ENCODE measurements around the gene TEKT5.
"Not testable (repeated sequence)": the region's sequence is repeated elsewhere in the genome, so short reads cannot be mapped to it uniquely, and the experiment has no call there.

Gene TEKT5

GRCh38 chr16:10649098-10649497 is 45.6 kb downstream of the TEKT5 start:
- not testable (repeated sequence) for ATAC-seq (replicated peaks; ENCODE audit: extremely low read depth, poor library complexity, severe bottlenecking); H3K27ac Mint-ChIP-seq (ENCODE audit: low read depth); H3K9me3 Mint-ChIP-seq; H3K36me3 Mint-ChIP-seq (ENCODE audit: insufficient read depth); H3K27me3 Mint-ChIP-seq; H3K4me1 Mint-ChIP-seq; H3K4me3 Mint-ChIP-seq; DNase-seq (ENCODE audit: low spot score in 2 of 2)

- H3K9me3 Mint-ChIP-seq, result no peaks in the 10 kb centered on the region
- no peak for DNase-seq (ENCODE audit: low spot score in 2 of 2)
- no peak for ATAC-seq (replicated peaks; ENCODE audit: extremely low read depth, poor library complexity, severe bottlenecking)
- H3K27me3 Mint-ChIP-seq, result peaks cover 9% of the 10 kb centered on the region
- H3K4me1 Mint-ChIP-seq, result no peaks in the 10 kb centered on the region
- no peak overlapping the region for H3K27ac Mint-ChIP-seq (ENCODE audit: low read depth)
- no peak overlapping the region for H3K4me3 Mint-ChIP-seq
- H3K36me3 Mint-ChIP-seq (ENCODE audit: insufficient read depth), result peaks cover 1% of the 10 kb centered on the region
Observed at GRCh38 chr16:10647721-10648296, 46.9 kb downstream of the TEKT5 start.

GRCh38 chr16:10647264-10647720 is 47.4 kb downstream of the TEKT5 start:
- Mint-ChIP-seq H3K4me3 (no peak overlapping the region), H3K36me3 (ENCODE audit: insufficient read depth) (peaks cover 1% of the 10 kb centered on the region), H3K27me3 (peaks cover 14% of the 10 kb centered on the region), H3K4me1 (no peaks in the 10 kb centered on the region), H3K27ac (ENCODE audit: low read depth) (no peak overlapping the region), H3K9me3 (no peaks in the 10 kb centered on the region)
- no peak for DNase-seq (ENCODE audit: low spot score in 2 of 2)
- no peak for ATAC-seq (replicated peaks; ENCODE audit: extremely low read depth, poor library complexity, severe bottlenecking)

DNA sequence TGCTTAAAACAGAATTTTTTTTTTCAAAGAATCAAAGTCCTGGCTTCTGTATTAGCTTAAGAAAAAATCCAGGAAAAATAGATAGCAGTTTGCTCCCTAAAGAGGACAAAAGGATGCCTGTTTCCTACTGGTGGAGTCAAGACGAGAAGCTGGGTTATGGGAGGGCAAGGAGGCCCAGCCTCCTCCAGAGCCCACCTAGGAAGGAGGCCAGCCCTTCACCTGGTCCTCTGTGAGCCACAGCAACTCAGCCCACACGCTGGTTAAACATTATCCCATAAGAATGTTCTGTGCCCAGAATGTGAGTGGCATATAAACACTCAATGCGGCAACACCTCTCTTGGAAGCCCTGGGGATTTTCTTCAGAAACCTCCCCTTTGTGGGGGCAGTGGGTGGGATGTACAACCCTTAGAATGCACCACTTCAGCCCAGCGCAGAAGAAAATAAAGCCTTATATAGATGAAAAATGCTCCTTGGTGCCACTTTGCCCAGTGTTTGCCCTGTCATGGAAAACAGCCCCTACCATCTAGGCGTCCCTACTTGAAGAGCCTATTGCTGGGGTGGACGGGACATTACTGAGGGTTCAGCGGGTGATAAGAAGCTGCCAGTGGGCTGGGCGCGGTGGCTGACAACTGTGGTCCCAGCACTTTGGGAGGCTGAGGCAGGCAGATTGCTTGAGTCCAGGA is 48.0 kb downstream of the TEKT5 start:
- no peak for DNase-seq (ENCODE audit: low spot score in 2 of 2)
- no peaks in the 10 kb centered on the region for H3K4me1 Mint-ChIP-seq
- H3K27ac Mint-ChIP-seq (ENCODE audit: low read depth), result no peak overlapping the region
- no peaks in the 10 kb centered on the region for H3K9me3 Mint-ChIP-seq
- H3K4me3 Mint-ChIP-seq, result no peak overlapping the region
- peaks cover 1% of the 10 kb centered on the region for H3K36me3 Mint-ChIP-seq (ENCODE audit: insufficient read depth)
- peaks cover 20% of the 10 kb centered on the region for H3K27me3 Mint-ChIP-seq
- no peak for ATAC-seq (replicated peaks; ENCODE audit: extremely low read depth, poor library complexity, severe bottlenecking)

- ATAC-seq (replicated peaks; ENCODE audit: extremely low read depth, poor library complexity, severe bottlenecking) (no peak), DNase-seq (ENCODE audit: low spot score in 2 of 2) (no peak)
- H3K27me3 Mint-ChIP-seq, result peaks cover 22% of the 10 kb centered on the region
Observed at GRCh38 chr16:10646228-10646580, 48.5 kb downstream of the TEKT5 start.

DNA sequence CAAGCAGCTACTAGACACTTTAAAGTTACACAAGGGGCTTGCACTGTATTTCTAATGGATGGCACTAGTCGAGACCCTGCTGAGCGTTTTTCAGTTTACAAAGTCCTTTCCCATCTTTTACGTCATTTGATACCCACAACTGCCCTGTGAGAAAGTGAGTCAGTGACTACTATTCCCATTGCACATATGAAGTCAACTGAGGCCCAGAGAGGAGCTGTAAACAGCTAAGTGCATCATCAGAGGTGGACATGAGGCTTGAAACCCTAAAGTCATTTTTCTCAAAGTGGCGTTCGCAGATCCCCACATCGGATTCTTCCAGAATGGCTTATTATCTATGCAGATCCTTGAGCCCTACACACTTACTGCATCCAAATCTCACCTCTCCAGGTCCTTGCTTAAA is 50.6 kb downstream of the TEKT5 start:
- Mint-ChIP-seq H3K4me1 (no peaks in the 10 kb centered on the region), H3K36me3 (ENCODE audit: insufficient read depth) (peaks cover 1% of the 10 kb centered on the region), H3K27me3 (peaks cover 22% of the 10 kb centered on the region), H3K9me3 (no peaks in the 10 kb centered on the region), H3K27ac (ENCODE audit: low read depth) (no peak overlapping the region), H3K4me3 (no peak overlapping the region)
- DNase-seq (ENCODE audit: low spot score in 2 of 2) (no peak), ATAC-seq (replicated peaks; ENCODE audit: extremely low read depth, poor library complexity, severe bottlenecking) (no peak)

More at GRCh38 chr16:10646228-10646580, 48.5 kb downstream of the TEKT5 start:
- Mint-ChIP-seq H3K27ac (ENCODE audit: low read depth) (no peak overlapping the region), H3K4me1 (no peaks in the 10 kb centered on the region), H3K4me3 (no peak overlapping the region), H3K36me3 (ENCODE audit: insufficient read depth) (peaks cover 1% of the 10 kb centered on the region), H3K9me3 (no peaks in the 10 kb centered on the region)

GRCh38 chr16:10642964-10643363 is 51.8 kb downstream of the TEKT5 start:
- no peak overlapping the region for H3K4me3 Mint-ChIP-seq

DNA sequence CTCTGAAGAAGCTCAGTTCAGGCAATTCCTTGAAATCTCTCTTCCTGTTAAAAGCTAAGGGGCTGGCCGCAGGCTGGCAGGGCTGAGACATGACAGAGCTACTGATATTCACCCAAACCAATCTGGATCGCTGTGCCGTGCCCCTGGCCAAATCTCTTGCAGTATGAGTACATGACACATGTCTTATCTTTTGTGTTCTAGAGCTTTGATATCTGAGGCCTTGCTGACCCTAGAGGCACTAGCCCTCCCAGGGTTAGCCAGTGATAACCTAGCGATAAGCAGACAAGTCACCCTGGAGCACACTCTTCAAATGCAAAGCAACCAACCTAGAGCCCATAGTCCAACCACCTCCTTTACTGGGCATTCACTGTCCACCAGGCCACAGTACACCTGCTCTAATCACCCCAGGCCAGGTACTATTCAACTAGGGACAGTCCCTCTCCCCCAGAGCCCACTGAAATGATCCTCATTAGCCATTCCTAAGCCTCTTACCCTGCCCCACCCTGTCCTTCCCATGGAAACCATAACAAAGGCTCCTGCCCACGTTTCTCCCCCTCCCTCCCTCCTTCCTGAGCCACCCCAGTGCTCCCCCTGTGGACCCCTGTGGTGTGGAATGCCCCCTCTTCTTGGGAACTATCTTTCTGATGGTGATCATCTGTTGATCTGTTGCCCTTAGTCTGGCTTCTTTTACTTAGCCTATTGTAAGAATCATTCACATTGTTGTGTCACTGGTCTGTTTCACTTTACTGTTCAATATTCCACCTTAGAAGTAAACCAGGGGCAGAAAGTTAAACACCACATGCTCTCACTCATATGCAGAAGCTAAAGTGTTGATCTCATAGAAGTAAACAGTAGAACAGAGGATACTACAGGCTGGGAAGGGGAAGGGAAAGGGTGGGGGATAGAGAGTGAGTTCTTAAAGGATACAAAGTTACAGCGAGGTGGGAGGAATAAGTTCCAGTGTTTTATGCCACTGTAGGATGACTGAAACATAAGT is 52.5 kb downstream of the TEKT5 start:
- Mint-ChIP-seq H3K4me3 (no peak overlapping the region), H3K27ac (ENCODE audit: low read depth) (no peak overlapping the region), H3K36me3 (ENCODE audit: insufficient read depth) (peaks cover 1% of the 10 kb centered on the region), H3K4me1 (no peaks in the 10 kb centered on the region), H3K9me3 (no peaks in the 10 kb centered on the region), H3K27me3 (peaks cover 34% of the 10 kb centered on the region)
- DNase-seq (ENCODE audit: low spot score in 2 of 2) (no peak), ATAC-seq (replicated peaks; ENCODE audit: extremely low read depth, poor library complexity, severe bottlenecking) (no peak)

More at GRCh38 chr16:10642964-10643363, 51.8 kb downstream of the TEKT5 start:
- Mint-ChIP-seq H3K4me1 (no peaks in the 10 kb centered on the region), H3K36me3 (ENCODE audit: insufficient read depth) (peaks cover 1% of the 10 kb centered on the region), H3K27ac (ENCODE audit: low read depth) (no peak overlapping the region), H3K9me3 (no peaks in the 10 kb centered on the region), H3K27me3 (peaks cover 29% of the 10 kb centered on the region)
- no peak for DNase-seq (ENCODE audit: low spot score in 2 of 2)
- ATAC-seq (replicated peaks; ENCODE audit: extremely low read depth, poor library complexity, severe bottlenecking), result no peak

DNA sequence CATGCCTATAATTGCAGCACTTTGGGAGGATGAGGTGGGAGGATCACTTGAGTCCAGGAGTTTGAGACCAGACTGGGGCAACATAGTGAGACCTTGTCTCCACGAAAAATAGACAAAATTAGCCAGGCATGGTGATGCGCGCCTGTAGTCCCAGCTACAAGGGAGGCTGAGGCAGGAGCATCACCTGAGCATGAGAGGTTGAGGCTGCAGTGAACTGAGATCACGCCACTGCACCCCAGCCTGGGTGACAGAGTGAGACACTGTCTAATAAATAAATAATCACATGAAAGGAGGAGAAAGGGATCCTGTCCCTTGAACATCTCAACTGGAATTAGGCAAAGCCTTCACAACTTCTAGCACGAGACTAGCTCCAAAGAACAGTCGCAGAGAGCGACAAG is 53.2 kb downstream of the TEKT5 start:
- no peak overlapping the region for H3K4me3 Mint-ChIP-seq
- H3K27ac Mint-ChIP-seq (ENCODE audit: low read depth), result no peak overlapping the region
- ATAC-seq (replicated peaks; ENCODE audit: extremely low read depth, poor library complexity, severe bottlenecking) (no peak), DNase-seq (ENCODE audit: low spot score in 2 of 2) (no peak)
- peaks cover 34% of the 10 kb centered on the region for H3K27me3 Mint-ChIP-seq
- H3K4me1 Mint-ChIP-seq, result no peaks in the 10 kb centered on the region
- H3K36me3 Mint-ChIP-seq (ENCODE audit: insufficient read depth), result peaks cover 1% of the 10 kb centered on the region
- H3K9me3 Mint-ChIP-seq, result no peaks in the 10 kb centered on the region

DNA sequence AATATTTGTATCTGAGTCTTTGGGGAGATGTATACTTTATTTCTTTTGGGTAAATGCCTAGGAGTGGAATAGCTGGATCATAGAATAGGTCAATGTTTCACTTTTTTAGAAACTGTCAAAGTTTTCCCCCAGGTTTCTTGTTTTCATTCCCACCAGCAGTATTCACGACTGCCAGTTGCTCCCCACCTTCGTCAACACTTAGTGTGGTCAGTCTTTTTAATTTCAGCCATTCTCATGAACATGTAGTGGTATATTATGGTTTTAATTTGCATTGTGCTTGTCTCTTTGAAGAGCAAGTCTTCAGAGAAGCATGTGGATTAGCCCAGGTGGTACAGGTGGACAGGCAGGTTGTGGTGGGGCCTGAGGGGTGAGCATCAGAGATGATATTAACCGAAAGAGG is 53.8 kb downstream of the TEKT5 start:
- Mint-ChIP-seq H3K27ac (ENCODE audit: low read depth) (no peak overlapping the region), H3K9me3 (no peaks in the 10 kb centered on the region), H3K4me1 (no peaks in the 10 kb centered on the region), H3K4me3 (no peak overlapping the region), H3K27me3 (peaks cover 39% of the 10 kb centered on the region), H3K36me3 (ENCODE audit: insufficient read depth) (peaks cover 1% of the 10 kb centered on the region)
- ATAC-seq (replicated peaks; ENCODE audit: extremely low read depth, poor library complexity, severe bottlenecking) (no peak), DNase-seq (ENCODE audit: low spot score in 2 of 2) (no peak)

DNA sequence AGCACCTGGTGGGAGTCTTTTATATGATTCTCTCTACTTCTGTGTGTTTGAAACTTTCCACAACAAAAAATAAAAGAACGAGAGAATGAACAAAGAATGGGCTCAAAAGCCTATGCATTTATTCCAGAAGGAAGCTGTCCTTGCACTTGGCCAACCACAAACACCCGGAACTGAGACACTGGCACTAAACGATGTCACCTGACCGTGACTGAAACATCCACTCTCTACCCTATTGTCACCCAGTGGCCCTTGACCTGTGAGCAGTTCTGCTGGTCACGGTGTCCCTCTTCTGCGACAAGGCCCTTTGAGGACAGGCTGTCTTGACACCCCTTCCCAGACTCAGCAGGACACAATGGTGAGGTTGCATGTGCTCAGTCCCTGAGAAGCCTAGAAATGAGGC is 56.6 kb downstream of the TEKT5 start:
- H3K4me3 Mint-ChIP-seq, result no peak overlapping the region
- H3K9me3 Mint-ChIP-seq, result no peaks in the 10 kb centered on the region
- H3K36me3 Mint-ChIP-seq (ENCODE audit: insufficient read depth), result no peaks in the 10 kb centered on the region
- H3K27me3 Mint-ChIP-seq, result peaks cover 46% of the 10 kb centered on the region
- ATAC-seq (replicated peaks; ENCODE audit: extremely low read depth, poor library complexity, severe bottlenecking), result no peak
- H3K27ac Mint-ChIP-seq (ENCODE audit: low read depth), result no peak overlapping the region
- H3K4me1 Mint-ChIP-seq, result no peaks in the 10 kb centered on the region
- no peak for DNase-seq (ENCODE audit: low spot score in 2 of 2)

- Mint-ChIP-seq H3K36me3 (ENCODE audit: insufficient read depth) (no peaks in the 10 kb centered on the region), H3K4me1 (no peaks in the 10 kb centered on the region), H3K4me3 (no peak overlapping the region), H3K27me3 (peaks cover 46% of the 10 kb centered on the region), H3K9me3 (no peaks in the 10 kb centered on the region), H3K27ac (ENCODE audit: low read depth) (no peak overlapping the region)
- DNase-seq (ENCODE audit: low spot score in 2 of 2) (no peak), ATAC-seq (replicated peaks; ENCODE audit: extremely low read depth, poor library complexity, severe bottlenecking) (no peak)
Observed at GRCh38 chr16:10637337-10638037, 57.2 kb downstream of the TEKT5 start.
